HEK293T (cell line): Measurements from ENCODE around the gene SIAH3.

Source experiments
- ARNT ChIP-seq: fragments of 450-650 bp; IDR thresholded peaks from 2 replicates; pipeline ENCODE4 v1.6.1; 2017; ENCODE audit warnings: mild to moderate bottlenecking
- ELF4 ChIP-seq: fragments of 450-650 bp; IDR thresholded peaks from 2 replicates; pipeline ENCODE4 v1.6.1; 2017; ENCODE audit warnings: antibody characterized with exemption
- FOXA1 ChIP-seq: fragments of 450-650 bp; IDR thresholded peaks from 2 replicates; pipeline ENCODE4 v1.6.1; 2016; ENCODE audit warnings: mild to moderate bottlenecking
- FOXK2 ChIP-seq: fragments of 450-650 bp; IDR thresholded peaks from 2 replicates; pipeline ENCODE4 v1.6.1; 2016; ENCODE audit warnings: mild to moderate bottlenecking
- HDGF ChIP-seq: fragments of 450-650 bp; IDR thresholded peaks from 2 replicates; pipeline ENCODE4 v1.6.1; 2017; ENCODE audit warnings: antibody characterized with exemption, borderline replicate concordance
- SP1 ChIP-seq: fragments of 450-650 bp; IDR thresholded peaks from 2 replicates; pipeline ENCODE4 v1.6.1; 2017
- SUZ12 ChIP-seq: fragments of 450-650 bp; IDR thresholded peaks from 2 replicates; pipeline ENCODE4 v1.6.1; 2016; ENCODE audit warnings: mild to moderate bottlenecking

- no peak for TF ChIP-seq SP1
- no peak for TF ChIP-seq HDGF
- TF ChIP-seq ARNT = no peak
- no peak for TF ChIP-seq ELF4
- no peak for TF ChIP-seq FOXK2
- TF ChIP-seq SUZ12 = no peak
- no peak for TF ChIP-seq FOXA1
Measured at GRCh38 chr13:45826731-45827130, 24.8 kb downstream of the SIAH3 start.
